Panc1 (cell line): ENCODE results near the gene DEFB128. TPM values are rescaled to one million over a fixed set of nuclear protein-coding genes. Genes with fewer than 3 reads are reported as not detected.

ENCODE experiments used
- total RNA-seq: library from RNA; stranded (reverse); gene quantifications from one replicate; pipeline ENCODE4 v1.2.1, GENCODE V29; 2021; ENCODE audit not compliant: unreplicated experiment

Gene DEFB128
- total RNA-seq, 1 experiment from 2014 or later, result not detected

Other genes with a start within 250 kb of the DEFB128 start
- not detected for gene DEFB125, start 102.0 kb downstream of the DEFB128 start, total RNA-seq
- not detected for gene DEFB126, start 47.1 kb downstream of the DEFB128 start, total RNA-seq
- gene DEFB127, start 32.3 kb downstream of the DEFB128 start, total RNA-seq, result not detected
- not detected for gene DEFB129, start 37.5 kb upstream of the DEFB128 start, total RNA-seq
- 0.10 TPM for gene DEFB132, start 68.0 kb upstream of the DEFB128 start, total RNA-seq
- 20.5 TPM for gene C20orf96, start 101.0 kb upstream of the DEFB128 start, total RNA-seq
- gene ZCCHC3, start 107.9 kb upstream of the DEFB128 start, total RNA-seq, result 18.9 TPM
- gene SOX12, start 135.8 kb upstream of the DEFB128 start, total RNA-seq, result 48.6 TPM
- 44.9 TPM for gene NRSN2, start 157.4 kb upstream of the DEFB128 start, total RNA-seq
- 35.6 TPM for gene TRIB3, start 191.0 kb upstream of the DEFB128 start, total RNA-seq
- 97.1 TPM for gene RBCK1, start 218.6 kb upstream of the DEFB128 start, total RNA-seq